Transverse colon (tissue), 4 donors: ENCODE measurements around the gene ERCC5. TPM values are rescaled to one million over a fixed set of nuclear protein-coding genes. Genes with fewer than 3 reads are reported as not detected.

Experiments
- DNase-seq: peaks from one replicate; pipeline ENCODE4 v3.0.0-alpha.2; 2019
- H3K27ac ChIP-seq, 4 donors: fragments of 200-600 bp; sonication (generic); 2 replicates each; pipeline ENCODE4 v1.5.1; 2016 to 2018; ENCODE audit warnings: inconsistent platforms in 4 of 4
- H3K27me3 ChIP-seq: fragments of 200-600 bp; sonication (generic); 2 replicates; pipeline ENCODE4 v1.5.1; 2017; ENCODE audit warnings: inconsistent platforms
- H3K36me3 ChIP-seq, 4 donors: fragments of 200-600 bp; sonication (generic); 2 replicates each; pipeline ENCODE4 v1.5.1; 2017 to 2019; ENCODE audit warnings: inconsistent platforms in 4 of 4
- H3K4me1 ChIP-seq, 4 donors: fragments of 200-600 bp; sonication (generic); 2 replicates each; pipeline ENCODE4 v1.5.1; 2017 to 2020; ENCODE audit warnings: inconsistent platforms in 4 of 4
- H3K4me3 ChIP-seq, 4 donors: fragments of 200-600 bp; sonication (generic); 1 replicate in 1 of 4; 2 replicates in 3 of 4; pipeline versions ENCODE4 v1.5.1 to v1.6.1; 2017 to 2019; ENCODE audit warnings: inconsistent platforms in 4 of 4
- H3K9me3 ChIP-seq, 2 donors: fragments of 200-600 bp; sonication (generic); 2 replicates each; pipeline ENCODE4 v1.5.1; 2017 to 2019; ENCODE audit warnings: inconsistent platforms in 2 of 2
- CTCF ChIP-seq, 5 experiments: fragments of 200-600 bp in 3 of 5; fragments of 450-650 bp in 2 of 5; sonication (generic) in 3 of 5; IDR thresholded peaks; 1 replicate in 2 of 5; 2 replicates in 3 of 5; pipeline ENCODE4 v1.5.1; 2016 to 2017; ENCODE audit warnings: antibody characterized with exemption in 5 of 5, inconsistent platforms in 3 of 5, mild to moderate bottlenecking in 2 of 5, moderate library complexity in 1 of 5
- EP300 ChIP-seq: sonication (generic); formaldehyde crosslinking; IDR thresholded peaks from one replicate; pipeline ENCODE4 v1.6.1; 2017; ENCODE audit warnings: antibody characterized with exemption, low read depth
- POLR2A ChIP-seq: fragments of 450-650 bp; IDR thresholded peaks from one replicate; pipeline ENCODE4 v1.6.1; 2016; ENCODE audit warnings: antibody characterized with exemption, mild to moderate bottlenecking, moderate library complexity
- POLR2AphosphoS5 ChIP-seq, 3 donors: sonication (generic); formaldehyde crosslinking; IDR thresholded peaks; one replicate each; pipeline ENCODE4 v1.6.1; 2016; ENCODE audit warnings: antibody characterized with exemption in 3 of 3
- WGBS, 2 donors: methylation state at CpG; one replicate each; pipeline ENCODE4 v1.1.5; 2018; ENCODE audit warnings: low coverage in 1 of 2; 5-methylcytosine and 5-hydroxymethylcytosine counted together
- in situ Hi-C, 4 donors: fragments of 200-750 bp; cut with MboI; loops; one replicate each; pipeline versions ENCODE4 v1.15.0 to v1.15.1; 2017; ENCODE audit warnings: low sequenced_read_pairs in 3 of 4, low pct_ligation_motif_present in 1 of 4, low pct_unique_long_range_greater_than_20kb in 1 of 4
- intact Hi-C: fragments of 100-400 bp; cut with DNase I; formaldehyde crosslinking; loops from one replicate; pipeline ENCODE4 v1.15.1; 2023; ENCODE audit warnings: low total_unique reads
- total RNA-seq, 4 donors: library from RNA; depleted of rRNA; stranded (reverse); fragments of >200 nt; gene quantifications; one replicate each; pipeline ENCODE4 v1.1.0, GENCODE V29; 2016

The ERCC5 gene
- total RNA-seq, 4 donors from 2014 or later = 64.4 to 116 (median 84.9) TPM

- TF ChIP-seq EP300 = no peak
- TF ChIP-seq POLR2A = no peak
- no peak for TF ChIP-seq POLR2AphosphoS5 (IDR thresholded peaks at IDR 0.05)
- no peak for TF ChIP-seq CTCF (IDR thresholded peaks at IDR 0.05)
- Histone ChIP-seq H3K27me3 (no peaks in the 10 kb centered on the region), H3K9me3 (no peaks in the 10 kb centered on the region), H3K27ac (no peak overlapping the region), H3K36me3 (no peaks in the 10 kb centered on the region), H3K4me3 (no peak overlapping the region), H3K4me1 (peaks cover 0 to 7% (median 2%) of the 10 kb centered on the region in 4 donors)
- in situ Hi-C loops = loop anchor here in 1 of 4 donors (25.0 kb wide), 1 partner anchor 231 kb away; no protein-coding TSS in a partner anchor
- DNase-seq = no peak
- intact Hi-C loops = no loop called here
- WGBS, 2 donors = 80 to 88% methylated on average over 7 of the region's 7 CpGs
Observed at GRCh38 chr13:102905905-102906771, 60.3 kb downstream of the ERCC5 start.

GRCh38 chr13:102907016-102907756, 61.4 kb downstream of the ERCC5 start:
- H3K4me1 ChIP-seq = no peaks in the 10 kb centered on the region
- DNase-seq = no peak
- no peaks in the 10 kb centered on the region for H3K36me3 ChIP-seq
- no peak for TF ChIP-seq EP300
- no peak for TF ChIP-seq POLR2A
- no peak for TF ChIP-seq CTCF (IDR thresholded peaks at IDR 0.05)
- no peak for TF ChIP-seq POLR2AphosphoS5 (IDR thresholded peaks at IDR 0.05)
- H3K27me3 ChIP-seq = no peaks in the 10 kb centered on the region
- H3K27ac ChIP-seq = no peak overlapping the region
- in situ Hi-C loops (loop anchor here in 1 of 4 donors (25.0 kb wide), 1 partner anchor 230 kb away; no protein-coding TSS in a partner anchor), intact Hi-C loops (no loop called here)
- 10 to 36% methylated on average over 2 of the region's 2 CpGs for WGBS, 2 donors
- H3K4me3 ChIP-seq = no peak overlapping the region
- H3K9me3 ChIP-seq = no peaks in the 10 kb centered on the region

- no peaks in the 10 kb centered on the region for H3K27me3 ChIP-seq
- H3K27ac ChIP-seq = no peak overlapping the region
- DNase-seq = no peak
- no peaks in the 10 kb centered on the region for H3K4me1 ChIP-seq
- H3K36me3 ChIP-seq = no peaks in the 10 kb centered on the region
- intact Hi-C loops = no loop called here
- TF ChIP-seq POLR2A = no peak
- TF ChIP-seq EP300 = no peak
- no peak overlapping the region for H3K4me3 ChIP-seq
- in situ Hi-C loops = loop anchor here in 1 of 4 donors (25.0 kb wide), 1 partner anchor 229 kb away; no protein-coding TSS in a partner anchor
- H3K9me3 ChIP-seq = no peaks in the 10 kb centered on the region
- 62 to 63% methylated on average over 4 of the region's 4 CpGs for WGBS, 2 donors
Observed at GRCh38 chr13:102907886-102908515, 62.2 kb downstream of the ERCC5 start.

GRCh38 chr13:102909971-102910370, 64.1 kb downstream of the ERCC5 start:
- TF ChIP-seq CTCF (IDR thresholded peaks at IDR 0.05) = no peak
- TF ChIP-seq POLR2AphosphoS5 (IDR thresholded peaks at IDR 0.05) = no peak
- no peak for TF ChIP-seq POLR2A
- TF ChIP-seq EP300 = no peak
- in situ Hi-C loops = loop anchor here in 2 of 4 donors (10.0 to 25.0 kb wide), 2 partner anchors 227 to 235 kb away; no protein-coding TSS in a partner anchor
- 56 to 88% methylated on average over 2 to 3 of the region's 3 CpGs for WGBS, 2 donors

More at GRCh38 chr13:102909971-102910370, 64.1 kb downstream of the ERCC5 start:
- Histone ChIP-seq H3K9me3 (no peaks in the 10 kb centered on the region), H3K4me3 (no peak overlapping the region), H3K27ac (no peak overlapping the region), H3K27me3 (no peaks in the 10 kb centered on the region), H3K4me1 (peaks cover 0 to 4% (median 0%) of the 10 kb centered on the region in 4 donors), H3K36me3 (no peaks in the 10 kb centered on the region)
- intact Hi-C loops = no loop called here
- DNase-seq = no peak
